Muscle of leg (tissue), 16 donors: Measurements from ENCODE around the gene PEX13. TPM values are rescaled to one million over a fixed set of nuclear protein-coding genes. Genes with fewer than 3 reads are reported as not detected.

Experiments
- DNase-seq: peaks from one replicate; pipeline ENCODE4 v3.0.0; 2013
- H3K27ac ChIP-seq: one replicate; pipeline ENCODE4 v1.5.1; 2013; ENCODE audit warnings: mild to moderate bottlenecking, low read length, control low read depth
- H3K27me3 ChIP-seq: one replicate; pipeline ENCODE4 v1.6.1; 2013; ENCODE audit warnings: low read length; ENCODE audit not compliant: control insufficient read depth, insufficient read depth
- H3K36me3 ChIP-seq: one replicate; pipeline ENCODE4 v1.6.1; 2013; ENCODE audit warnings: low read length; ENCODE audit not compliant: control insufficient read depth, insufficient read depth
- H3K4me1 ChIP-seq: one replicate; pipeline ENCODE4 v1.6.1; 2013; ENCODE audit warnings: low read length; ENCODE audit not compliant: control insufficient read depth, insufficient read depth
- H3K4me3 ChIP-seq: one replicate; pipeline ENCODE4 v1.5.1; 2013; ENCODE audit warnings: low read length, control low read depth
- H3K9me3 ChIP-seq: replicated peaks from 2 replicates; pipeline ENCODE4 v1.6.1; 2013; ENCODE audit warnings: low read depth, low read length; ENCODE audit not compliant: control insufficient read depth
- WGBS: methylation state at CpG from one replicate; pipeline ENCODE4 v1.1.5; 2013; ENCODE audit warnings: missing lambda C conversion rate; ENCODE audit not compliant: insufficient coverage; 5-methylcytosine and 5-hydroxymethylcytosine counted together
- long read RNA-seq, 11 donors: transcript quantifications; one replicate each; lab custom pipeline, GENCODE V29; 2026
- polyA plus RNA-seq, 8 donors: library from polyadenylated mRNA; unstranded; fragments of 120-200 nt; gene quantifications; one replicate each; pipeline versions ENCODE4 v1.2.1 to v1.2.3, GENCODE V29; 2013; ENCODE audit warnings: inconsistent platforms in 1 of 8, low replicate concordance in 1 of 8; ENCODE audit not compliant: insufficient read length in 8 of 8, insufficient read depth in 1 of 8
- total RNA-seq: library from RNA; stranded (reverse); fragments of 120-200 nt; gene quantifications from one replicate; pipeline ENCODE4 v1.2.4, GENCODE V29; 2013

PEX13 gene, protein sequence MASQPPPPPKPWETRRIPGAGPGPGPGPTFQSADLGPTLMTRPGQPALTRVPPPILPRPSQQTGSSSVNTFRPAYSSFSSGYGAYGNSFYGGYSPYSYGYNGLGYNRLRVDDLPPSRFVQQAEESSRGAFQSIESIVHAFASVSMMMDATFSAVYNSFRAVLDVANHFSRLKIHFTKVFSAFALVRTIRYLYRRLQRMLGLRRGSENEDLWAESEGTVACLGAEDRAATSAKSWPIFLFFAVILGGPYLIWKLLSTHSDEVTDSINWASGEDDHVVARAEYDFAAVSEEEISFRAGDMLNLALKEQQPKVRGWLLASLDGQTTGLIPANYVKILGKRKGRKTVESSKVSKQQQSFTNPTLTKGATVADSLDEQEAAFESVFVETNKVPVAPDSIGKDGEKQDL
- total RNA-seq, result 24.6 TPM
- 10 to 100 TPM; 16.6 to 25.3 (median 20.6) TPM for polyA plus RNA-seq
- long read RNA-seq, donor 1, full-length matches to known transcripts, result 5 of 5 reads
- long read RNA-seq, donor 1, partial matches to known transcripts, result 0 of 5 reads
- long read RNA-seq, donor 1, other reads (novel, unspliced or antisense), result 0 of 5 reads
- long read RNA-seq, donor 2, result 0 reads
- long read RNA-seq, donor 3, full-length matches to known transcripts, result 11 of 11 reads
- long read RNA-seq, donor 3, partial matches to known transcripts, result 0 of 11 reads
- long read RNA-seq, donor 3, other reads (novel, unspliced or antisense), result 0 of 11 reads
- long read RNA-seq, donor 4, full-length matches to known transcripts, result 3 of 3 reads
- long read RNA-seq, donor 4, partial matches to known transcripts, result 0 of 3 reads
- long read RNA-seq, donor 4, other reads (novel, unspliced or antisense), result 0 of 3 reads
- long read RNA-seq, donor 5, full-length matches to known transcripts, result 12 of 44 reads
- long read RNA-seq, donor 5, partial matches to known transcripts, result 32 of 44 reads
- long read RNA-seq, donor 5, other reads (novel, unspliced or antisense), result 0 of 44 reads
- long read RNA-seq, donor 6, full-length matches to known transcripts, result 7 of 7 reads
- long read RNA-seq, donor 6, partial matches to known transcripts, result 0 of 7 reads
- long read RNA-seq, donor 6, other reads (novel, unspliced or antisense), result 0 of 7 reads
- long read RNA-seq, donor 7, full-length matches to known transcripts, result 9 of 16 reads
- long read RNA-seq, donor 7, partial matches to known transcripts, result 7 of 16 reads
- long read RNA-seq, donor 7, other reads (novel, unspliced or antisense), result 0 of 16 reads
- long read RNA-seq, donor 8, full-length matches to known transcripts, result 7 of 7 reads
- long read RNA-seq, donor 8, partial matches to known transcripts, result 0 of 7 reads
- long read RNA-seq, donor 8, other reads (novel, unspliced or antisense), result 0 of 7 reads
- long read RNA-seq, donor 9, full-length matches to known transcripts, result 4 of 4 reads
- long read RNA-seq, donor 9, partial matches to known transcripts, result 0 of 4 reads
- long read RNA-seq, donor 9, other reads (novel, unspliced or antisense), result 0 of 4 reads
- long read RNA-seq, donor 10, full-length matches to known transcripts, result 9 of 14 reads
- long read RNA-seq, donor 10, partial matches to known transcripts, result 5 of 14 reads
- long read RNA-seq, donor 10, other reads (novel, unspliced or antisense), result 0 of 14 reads
- long read RNA-seq, donor 11, full-length matches to known transcripts, result 4 of 4 reads
- long read RNA-seq, donor 11, partial matches to known transcripts, result 0 of 4 reads
- long read RNA-seq, donor 11, other reads (novel, unspliced or antisense), result 0 of 4 reads

DNA sequence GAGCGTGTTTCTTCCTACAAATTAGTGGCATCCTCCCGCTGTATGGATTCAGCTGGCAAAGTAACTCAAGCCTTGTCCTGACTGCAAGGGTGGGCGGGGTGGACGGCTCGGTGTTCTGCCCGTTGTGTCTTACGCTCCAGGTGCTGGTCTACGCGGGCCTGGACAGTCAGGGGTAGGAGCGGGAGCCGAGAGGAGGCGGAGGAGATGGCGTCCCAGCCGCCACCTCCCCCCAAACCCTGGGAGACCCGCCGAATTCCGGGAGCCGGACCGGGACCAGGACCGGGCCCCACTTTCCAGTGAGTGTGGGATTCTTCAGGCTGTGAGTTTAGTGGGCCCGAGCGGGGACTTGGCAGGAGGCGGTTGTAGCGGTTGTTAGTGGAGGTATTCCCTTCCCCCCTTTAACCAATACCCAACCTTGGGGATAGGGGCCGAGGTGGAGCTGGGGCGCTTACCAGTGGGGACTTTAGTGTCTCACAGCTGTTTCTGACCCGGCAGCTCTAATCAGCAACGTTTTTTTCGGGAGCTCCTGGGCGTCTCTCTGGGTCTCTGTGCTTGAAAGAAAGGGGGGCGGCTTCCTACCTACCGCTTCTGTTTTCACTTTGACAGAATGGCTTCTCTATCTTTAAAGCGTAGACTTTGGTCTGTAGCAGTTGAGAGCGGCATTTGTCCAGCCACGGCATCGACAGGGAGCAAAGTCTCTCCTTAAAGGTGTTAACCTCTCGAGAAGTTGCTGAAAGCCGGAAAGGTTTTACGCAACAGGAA, at the start of gene PEX13, which contains the start of gene PUS10:
Gene PEX13 (plus strand): TSS at position 165 of the 762 bp plus-strand sequence. CDS start 40 bp downstream, at position 205.
Gene PUS10 (minus strand): TSS at position 700 of the 762 bp plus-strand sequence. CDS start 6,365 bp downstream, outside the sequence.
- DNase-seq, result peak; percentile 90

DNA sequence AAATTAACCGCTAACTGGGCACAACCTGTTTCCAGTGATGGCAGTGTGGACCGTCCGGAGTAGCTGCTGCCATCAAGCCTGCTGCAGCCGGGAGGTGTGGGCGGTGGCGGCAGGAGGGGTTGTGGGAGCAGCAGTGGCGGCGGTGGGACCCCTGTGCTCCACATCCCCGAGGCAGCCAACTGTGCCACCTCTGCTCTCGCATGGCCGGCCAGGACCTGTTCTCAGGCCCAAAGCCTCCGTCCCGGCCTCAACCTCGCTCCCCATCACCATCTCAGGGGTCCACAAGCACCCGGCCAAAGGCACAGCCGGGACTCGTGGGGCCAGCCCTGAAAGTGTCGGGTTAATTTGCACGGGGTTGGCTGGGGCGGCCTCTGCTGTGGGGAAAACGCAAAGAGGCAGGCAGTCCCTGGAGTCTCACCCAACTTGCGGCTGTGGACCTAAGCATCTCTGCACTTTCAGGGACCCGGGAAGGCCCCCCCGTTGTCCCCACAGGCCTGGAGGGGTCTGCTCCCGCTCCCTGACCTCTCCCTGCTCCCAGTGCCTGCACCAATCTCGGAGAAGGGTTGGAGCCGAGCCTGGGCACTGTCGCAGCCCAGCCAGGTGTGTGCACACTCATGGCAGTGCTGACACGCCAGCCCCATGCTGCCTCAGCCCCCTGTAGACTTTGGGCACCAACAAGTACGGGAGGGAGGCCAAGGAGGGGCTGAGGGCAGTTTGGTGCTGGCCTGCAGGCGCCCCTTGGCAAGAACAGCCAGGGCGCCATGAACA, 44.4 kb upstream of the PEX13 start:
- Histone ChIP-seq H3K36me3 (no peaks in the 10 kb centered on the region), H3K27me3 (no peaks in the 10 kb centered on the region), H3K4me1 (no peaks in the 10 kb centered on the region), H3K27ac (no peak overlapping the region), H3K9me3 (no peaks in the 10 kb centered on the region), H3K4me3 (no peak overlapping the region)
- no peak for DNase-seq
- WGBS, result 92% methylated on average over 30 of the region's 32 CpGs

More for the DNA sequence above, at the start of gene PEX13, which contains the start of gene PUS10:
- Histone ChIP-seq H3K27me3 (no peaks in the 10 kb centered on the region), H3K4me1 (peaks cover 2% of the 10 kb centered on the region), H3K4me3 (peak within 1 kb of the TSS; percentile 86), H3K27ac (peak within 1 kb of the TSS; percentile 95), H3K9me3 (peaks cover 3% of the 10 kb centered on the region), H3K36me3 (peaks cover 7% of the 10 kb centered on the region)
- 2% methylated on average over 6 of the region's 39 CpGs for WGBS

DNA sequence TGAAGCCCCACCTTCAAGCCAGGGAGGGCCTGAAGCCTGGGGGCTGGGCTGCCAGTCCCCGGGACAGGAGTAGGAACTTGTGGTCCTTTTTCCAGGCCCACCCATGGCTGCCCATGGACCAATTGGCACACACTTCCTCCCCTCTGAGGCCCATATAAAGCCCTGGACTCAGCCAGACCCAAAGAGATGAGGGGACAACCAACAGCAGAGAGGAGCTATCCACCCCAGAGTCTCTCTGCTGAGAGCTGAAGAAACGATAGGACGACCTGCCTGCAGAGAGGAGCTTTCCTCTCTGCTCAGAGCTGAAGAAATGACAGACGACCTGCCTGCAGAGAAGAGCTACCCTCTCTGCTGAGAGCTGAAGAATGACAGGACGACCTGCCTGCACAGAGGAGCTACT, 43.8 kb upstream of the PEX13 start:
- 58% methylated on average over 3 of the region's 5 CpGs for WGBS
- Histone ChIP-seq H3K4me3 (no peak overlapping the region), H3K27me3 (no peaks in the 10 kb centered on the region), H3K4me1 (no peaks in the 10 kb centered on the region), H3K9me3 (no peaks in the 10 kb centered on the region), H3K36me3 (no peaks in the 10 kb centered on the region), H3K27ac (no peak overlapping the region)
- no peak for DNase-seq

DNA sequence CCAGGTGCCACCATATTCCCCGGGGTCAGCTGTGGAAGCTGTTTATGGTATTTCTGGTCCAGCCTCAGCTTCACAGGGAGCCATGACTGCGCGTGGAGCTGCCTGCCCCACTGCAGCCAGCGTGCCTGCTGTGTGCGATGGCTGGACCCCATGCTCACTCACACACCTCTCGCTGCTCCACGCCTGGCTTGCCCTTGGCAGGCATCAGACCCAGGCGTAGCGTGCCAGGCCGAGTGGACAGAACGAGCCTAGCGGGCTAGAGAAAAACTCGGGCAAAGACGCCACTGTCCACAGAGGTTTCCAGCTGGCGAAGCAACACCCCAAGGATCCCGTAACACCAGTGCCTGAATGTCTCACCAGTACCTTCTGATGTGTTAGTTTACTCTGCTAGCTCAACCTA, 42.9 kb upstream of the PEX13 start:
- no peaks in the 10 kb centered on the region for H3K36me3 ChIP-seq
- H3K27ac ChIP-seq, result no peak overlapping the region
- no peaks in the 10 kb centered on the region for H3K4me1 ChIP-seq
- DNase-seq, result no peak
- no peaks in the 10 kb centered on the region for H3K27me3 ChIP-seq
- 91% methylated on average over 13 of the region's 16 CpGs for WGBS
- H3K9me3 ChIP-seq, result no peaks in the 10 kb centered on the region
- H3K4me3 ChIP-seq, result no peak overlapping the region

DNA sequence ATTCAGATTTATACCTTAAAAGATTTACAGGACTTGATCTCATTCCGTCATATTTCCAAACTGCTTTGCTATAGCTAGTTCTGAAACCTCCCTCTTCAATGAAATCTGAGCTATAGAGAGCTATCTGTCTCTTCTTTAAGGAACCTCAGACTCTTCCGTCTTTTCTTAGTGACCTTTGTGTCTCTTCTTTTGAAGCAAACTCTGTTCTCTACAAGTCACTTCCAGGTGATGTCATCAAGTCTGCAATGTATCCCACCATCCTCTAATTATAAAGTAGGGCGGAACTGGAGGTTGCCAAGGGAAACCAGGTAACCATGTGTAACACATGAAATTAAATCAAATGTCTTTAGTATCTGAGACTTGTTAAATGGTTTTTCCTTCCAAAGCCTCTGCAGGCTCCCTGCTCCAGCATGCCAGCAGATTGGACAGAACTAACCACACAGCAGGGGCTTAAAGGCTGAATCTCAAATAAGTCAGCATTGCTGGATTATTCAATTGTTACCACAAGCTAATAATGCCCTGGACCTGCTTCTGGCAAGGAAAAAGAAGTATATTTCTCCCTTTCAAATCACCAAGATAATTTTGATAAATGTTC, 41.2 kb upstream of the PEX13 start:
- no peak overlapping the region for H3K4me3 ChIP-seq
- H3K27ac ChIP-seq, result no peak overlapping the region
- H3K36me3 ChIP-seq, result no peaks in the 10 kb centered on the region
- no peaks in the 10 kb centered on the region for H3K9me3 ChIP-seq
- H3K4me1 ChIP-seq, result no peaks in the 10 kb centered on the region
- DNase-seq, result no peak
- WGBS, result no CpG with 5 or more reads among the region's 3 CpGs
- no peaks in the 10 kb centered on the region for H3K27me3 ChIP-seq

DNA sequence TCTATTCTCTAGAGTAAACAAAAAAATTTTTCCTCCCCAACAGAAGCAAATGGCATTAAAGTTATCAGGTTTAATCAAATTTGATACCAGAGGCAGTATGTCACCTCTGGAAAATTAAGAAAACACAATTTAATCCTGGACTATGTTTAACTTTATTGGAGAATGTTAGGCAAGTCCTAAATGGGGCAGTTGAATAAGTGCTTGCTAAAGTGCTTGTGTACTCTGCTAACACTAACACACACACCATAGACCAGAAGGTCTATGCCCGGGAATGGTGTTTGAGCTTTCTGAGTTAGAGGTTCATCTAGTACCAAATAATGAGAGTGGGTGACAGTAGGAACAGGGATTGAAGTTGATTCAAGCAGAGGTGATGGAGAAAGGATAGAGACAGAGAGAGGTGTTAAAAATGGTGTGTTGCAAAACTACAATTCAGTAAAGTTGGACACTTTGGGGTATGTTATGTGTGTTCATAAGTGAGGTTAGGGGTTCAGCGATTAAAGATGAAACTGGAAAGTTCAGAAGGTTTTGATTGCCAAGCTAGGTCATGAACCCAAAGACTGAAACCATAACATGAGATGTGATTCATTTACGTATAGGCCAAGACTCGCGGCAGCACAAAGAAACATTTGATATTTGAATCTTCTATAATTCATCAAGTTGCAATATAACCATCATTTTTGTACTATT, 40.5 kb upstream of the PEX13 start:
- Histone ChIP-seq H3K36me3 (no peaks in the 10 kb centered on the region), H3K4me3 (no peak overlapping the region), H3K4me1 (no peaks in the 10 kb centered on the region), H3K9me3 (no peaks in the 10 kb centered on the region), H3K27ac (no peak overlapping the region), H3K27me3 (no peaks in the 10 kb centered on the region)
- no peak for DNase-seq
- WGBS, result 60% methylated on average over 1 of the region's 5 CpGs

DNA sequence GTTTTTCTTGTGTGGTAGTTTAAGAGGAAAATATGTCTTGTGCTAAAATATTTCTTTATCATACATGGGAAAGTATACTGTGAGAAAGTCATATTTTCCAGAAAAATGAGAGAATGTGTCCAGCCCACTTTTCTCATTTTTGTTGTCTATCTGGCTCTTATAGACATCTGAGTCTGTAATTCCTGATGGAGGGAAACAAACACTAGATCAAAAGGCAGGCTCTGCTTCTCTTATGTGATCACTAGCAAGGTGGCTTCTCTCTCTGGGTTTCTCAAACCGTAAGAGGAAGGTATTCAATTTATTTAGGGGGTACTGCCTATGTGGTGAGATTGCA, 40.0 kb upstream of the PEX13 start:
- no peaks in the 10 kb centered on the region for H3K27me3 ChIP-seq
- no peak overlapping the region for H3K4me3 ChIP-seq
- no CpG with 5 or more reads among the region's 1 CpG for WGBS
- no peaks in the 10 kb centered on the region for H3K9me3 ChIP-seq
- H3K36me3 ChIP-seq, result no peaks in the 10 kb centered on the region
- DNase-seq, result no peak
- H3K27ac ChIP-seq, result no peak overlapping the region
- no peaks in the 10 kb centered on the region for H3K4me1 ChIP-seq

DNA sequence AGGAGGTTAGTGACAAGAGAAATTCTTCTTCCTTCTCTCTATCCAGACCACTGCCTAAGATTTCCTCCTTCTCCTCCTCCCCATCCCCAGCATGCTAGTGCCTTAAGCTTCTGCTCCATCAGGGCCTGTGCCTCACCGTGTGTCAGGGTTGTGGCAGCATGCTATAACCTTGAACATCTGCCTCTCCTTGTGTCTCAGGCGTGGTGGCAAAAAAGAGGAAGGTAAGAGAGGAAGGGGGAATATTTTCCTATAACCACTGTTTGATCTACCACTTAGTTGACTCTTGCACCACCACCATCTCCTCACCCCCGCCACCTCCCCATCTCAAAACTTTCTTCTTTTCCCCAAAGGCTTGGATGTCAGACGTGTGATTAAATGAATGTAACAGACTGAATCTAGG, 38.3 kb upstream of the PEX13 start:
- no peak for DNase-seq
- Histone ChIP-seq H3K36me3 (no peaks in the 10 kb centered on the region), H3K27ac (no peak overlapping the region), H3K9me3 (no peaks in the 10 kb centered on the region), H3K4me3 (no peak overlapping the region), H3K27me3 (no peaks in the 10 kb centered on the region), H3K4me1 (no peaks in the 10 kb centered on the region)
- no CpG with 5 or more reads among the region's 4 CpGs for WGBS
